ENCODE data around the gene PRRC2B. TPM values are rescaled to one million over a fixed set of nuclear protein-coding genes. Genes with fewer than 3 reads are reported as not detected.

The PRRC2B gene
- total and polyA plus RNA-seq, 2 experiments from 2014 or later, result 48.2 to 118 TPM

GRCh38 chr9:131441441-131441840 is 47.6 kb downstream of the PRRC2B start:
- H3K9me3 ChIP-seq (ENCODE audit: low read depth), result no peaks in the 10 kb centered on the region
- no peak for TF ChIP-seq EZH2 (IDR thresholded peaks at IDR 0.05; ENCODE audit: borderline replicate concordance)
- TF ChIP-seq CTCF (IDR thresholded peaks at IDR 0.05; ENCODE audit: poor library complexity), result no peak
- TF ChIP-seq EZH2phosphoT487 (IDR thresholded peaks at IDR 0.05; ENCODE audit: low read depth, severe bottlenecking, unreplicated experiment), result no peak
- WGBS (ENCODE audit: low lambda C conversion rate, missing lambda C conversion rate), result 88% methylated on average over 2 of the region's 2 CpGs

DNA sequence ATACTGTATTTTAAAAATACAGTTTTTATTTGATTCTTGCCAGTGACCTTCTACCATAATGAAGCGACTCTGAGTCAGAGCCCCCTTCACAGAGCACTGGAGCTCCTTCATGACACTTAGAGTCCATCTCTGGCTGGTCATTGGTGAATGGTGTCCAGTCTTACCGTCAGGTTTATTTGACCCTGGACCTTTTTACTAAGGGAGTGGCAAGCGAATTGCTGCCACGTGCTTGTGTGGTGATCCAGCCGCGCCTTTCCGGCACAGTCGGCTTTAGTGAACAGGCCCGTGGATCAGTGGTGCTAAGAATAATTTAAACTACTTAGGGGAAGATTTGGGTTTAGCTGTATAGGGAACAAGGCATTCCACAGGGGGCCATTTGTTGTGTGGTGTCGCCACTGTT is 48.5 kb downstream of the PRRC2B start:
- WGBS (ENCODE audit: low lambda C conversion rate, missing lambda C conversion rate), result 86% methylated on average over 10 of the region's 10 CpGs
- H3K79me2 ChIP-seq, result peaks cover 64% of the 10 kb centered on the region
- no peaks in the 10 kb centered on the region for H3K36me3 ChIP-seq (replicated peaks; ENCODE audit: insufficient read depth, low read depth)
- no peak overlapping the region for H2AFZ ChIP-seq
- H3K4me3 ChIP-seq, result no peak overlapping the region
- H3K4me1 ChIP-seq (ENCODE audit: insufficient read depth), result no peaks in the 10 kb centered on the region
- H3K9me3 ChIP-seq (ENCODE audit: low read depth), result no peaks in the 10 kb centered on the region
- peaks cover 11% of the 10 kb centered on the region for H4K20me1 ChIP-seq (ENCODE audit: insufficient read depth, poor library complexity, severe bottlenecking)
- no peaks in the 10 kb centered on the region for H3K27me3 ChIP-seq
- H3K9me2 ChIP-seq (replicated peaks; ENCODE audit: insufficient read depth), result no peaks in the 10 kb centered on the region
- no peak overlapping the region for H3K4me2 ChIP-seq
- TF ChIP-seq EZH2 (IDR thresholded peaks at IDR 0.05; ENCODE audit: borderline replicate concordance) (no peak), EZH2phosphoT487 (IDR thresholded peaks at IDR 0.05; ENCODE audit: low read depth, severe bottlenecking, unreplicated experiment) (no peak), CTCF (IDR thresholded peaks at IDR 0.05; ENCODE audit: poor library complexity) (no peak)
- no peak for DNase-seq (ENCODE audit: low spot score)
- no peak overlapping the region for H3K27ac ChIP-seq

More at GRCh38 chr9:131441441-131441840, 47.6 kb downstream of the PRRC2B start:
- Histone ChIP-seq H3K9me2 (replicated peaks; ENCODE audit: insufficient read depth) (no peaks in the 10 kb centered on the region), H2AFZ (no peak overlapping the region), H3K4me1 (ENCODE audit: insufficient read depth) (no peaks in the 10 kb centered on the region), H3K27me3 (no peaks in the 10 kb centered on the region), H3K79me2 (peaks cover 73% of the 10 kb centered on the region), H3K4me3 (no peak overlapping the region), H3K4me2 (no peak overlapping the region), H3K27ac (no peak overlapping the region), H4K20me1 (ENCODE audit: insufficient read depth, poor library complexity, severe bottlenecking) (peaks cover 18% of the 10 kb centered on the region), H3K36me3 (replicated peaks; ENCODE audit: insufficient read depth, low read depth) (no peaks in the 10 kb centered on the region)
- DNase-seq (ENCODE audit: low spot score), result no peak

DNA sequence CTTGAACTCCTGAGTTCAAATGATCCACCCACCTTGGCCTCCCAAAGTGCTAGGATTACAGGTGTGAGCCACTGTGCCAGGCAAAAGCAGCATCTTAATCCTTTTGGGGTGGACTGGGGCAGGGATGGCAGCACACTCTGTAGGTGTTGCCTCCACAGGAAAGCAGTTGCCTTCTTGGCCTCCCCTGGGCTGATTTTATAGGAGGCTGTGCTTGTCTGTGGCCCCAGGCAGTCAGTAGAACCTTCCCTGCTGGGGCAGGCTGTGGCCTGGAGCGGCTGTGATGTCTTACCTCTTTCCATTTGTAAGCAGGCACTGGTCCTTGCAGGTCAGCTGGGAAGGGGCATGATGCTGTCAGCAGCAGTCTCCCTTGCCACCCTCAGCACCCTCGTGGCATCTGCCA is 49.8 kb downstream of the PRRC2B start:
- no peak for DNase-seq (ENCODE audit: low spot score)
- TF ChIP-seq EZH2 (IDR thresholded peaks at IDR 0.05; ENCODE audit: borderline replicate concordance) (no peak), EZH2phosphoT487 (IDR thresholded peaks at IDR 0.05; ENCODE audit: low read depth, severe bottlenecking, unreplicated experiment) (no peak), CTCF (IDR thresholded peaks at IDR 0.05; ENCODE audit: poor library complexity) (no peak)
- Histone ChIP-seq H3K4me2 (no peak overlapping the region), H3K4me1 (ENCODE audit: insufficient read depth) (no peaks in the 10 kb centered on the region), H3K36me3 (replicated peaks; ENCODE audit: insufficient read depth, low read depth) (no peaks in the 10 kb centered on the region), H3K4me3 (no peak overlapping the region), H2AFZ (no peak overlapping the region), H3K79me2 (peaks cover 55% of the 10 kb centered on the region), H3K27me3 (no peaks in the 10 kb centered on the region), H3K9me3 (ENCODE audit: low read depth) (no peaks in the 10 kb centered on the region), H3K9me2 (replicated peaks; ENCODE audit: insufficient read depth) (no peaks in the 10 kb centered on the region), H4K20me1 (ENCODE audit: insufficient read depth, poor library complexity, severe bottlenecking) (peaks cover 5% of the 10 kb centered on the region), H3K27ac (no peak overlapping the region)
- WGBS (ENCODE audit: low lambda C conversion rate, missing lambda C conversion rate), result 97% methylated on average over 2 of the region's 2 CpGs

DNA sequence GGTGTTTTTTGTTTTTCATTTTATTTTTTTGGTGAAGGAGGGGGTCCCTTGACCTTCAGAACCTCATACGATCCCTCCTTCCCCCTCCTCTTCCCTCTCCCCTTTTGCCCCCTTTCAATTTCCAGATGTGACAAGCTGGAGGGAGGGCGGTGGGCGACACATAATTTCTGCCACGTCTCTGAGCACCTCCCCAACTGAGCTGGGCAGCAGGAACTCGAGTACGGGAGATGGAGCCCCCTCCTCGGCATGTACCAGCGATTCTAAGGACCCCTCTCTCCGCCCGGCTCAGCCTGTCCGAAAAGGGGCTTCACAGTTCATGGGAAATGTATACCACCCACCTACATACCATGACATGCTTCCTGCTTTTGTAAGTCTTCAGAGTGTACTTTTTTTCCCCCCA is 52.4 kb downstream of the PRRC2B start:
- H3K27me3 ChIP-seq, result no peaks in the 10 kb centered on the region
- H3K4me3 ChIP-seq, result no peak overlapping the region
- H3K4me2 ChIP-seq, result no peak overlapping the region
- peaks cover 64% of the 10 kb centered on the region for H3K79me2 ChIP-seq
- no peaks in the 10 kb centered on the region for H3K9me3 ChIP-seq (ENCODE audit: low read depth)
- peaks cover 5% of the 10 kb centered on the region for H4K20me1 ChIP-seq (ENCODE audit: insufficient read depth, poor library complexity, severe bottlenecking)
- no peaks in the 10 kb centered on the region for H3K36me3 ChIP-seq (replicated peaks; ENCODE audit: insufficient read depth, low read depth)
- no peak for DNase-seq (ENCODE audit: low spot score)
- H3K9me2 ChIP-seq (replicated peaks; ENCODE audit: insufficient read depth), result no peaks in the 10 kb centered on the region
- 95% methylated on average over 11 of the region's 11 CpGs for WGBS (ENCODE audit: low lambda C conversion rate, missing lambda C conversion rate)
- no peak overlapping the region for H3K27ac ChIP-seq
- TF ChIP-seq EZH2 (IDR thresholded peaks at IDR 0.05; ENCODE audit: borderline replicate concordance), result no peak
- no peak for TF ChIP-seq EZH2phosphoT487 (IDR thresholded peaks at IDR 0.05; ENCODE audit: low read depth, severe bottlenecking, unreplicated experiment)
- TF ChIP-seq CTCF (IDR thresholded peaks at IDR 0.05; ENCODE audit: poor library complexity), result no peak
- H3K4me1 ChIP-seq (ENCODE audit: insufficient read depth), result no peaks in the 10 kb centered on the region
- no peak overlapping the region for H2AFZ ChIP-seq
